ENCODE measurements around the gene ATXN7L1. TPM values are rescaled to one million over a fixed set of nuclear protein-coding genes. Genes with fewer than 3 reads are reported as not detected.
A peak's percentile ranks its signal among the peaks of the same experiment; 100 is the strongest.

Gene ATXN7L1
- total RNA-seq, 6 experiments from 2014 or later, result 7.1 to 15.7 (median 11.0) TPM

DNA sequence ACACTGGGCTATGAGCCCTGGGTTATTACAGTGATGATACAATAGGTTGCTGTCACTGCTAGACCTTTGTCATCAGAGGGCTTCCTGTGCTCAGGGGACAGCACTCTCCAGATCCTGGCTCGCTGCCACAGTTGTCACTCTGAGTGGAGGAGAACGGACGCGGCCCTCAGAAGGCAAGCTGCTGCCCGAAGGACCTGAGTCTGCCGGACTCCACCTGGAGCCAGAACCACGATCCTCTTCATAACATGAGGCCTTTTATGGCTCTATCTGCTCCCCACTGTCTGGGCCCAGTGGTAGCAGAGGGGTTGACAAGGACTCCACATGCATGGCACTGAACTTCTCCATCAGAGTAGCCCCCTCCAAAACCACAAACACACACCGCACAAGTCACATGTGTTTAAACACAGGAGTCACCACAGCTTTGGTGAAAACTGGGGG, 200.4 kb downstream of the ATXN7L1 start:
- Histone ChIP-seq H3K4me3 (peak overlapping the region in 1 of 3 donors; percentile 15), H3K9me3 (no peaks in the 10 kb centered on the region), H3K27ac (peak overlapping the region in 2 of 3 donors; percentile 69 to 78), H3K36me3 (no peaks in the 10 kb centered on the region), H3K27me3 (no peaks in the 10 kb centered on the region), H3K4me1 (peaks cover 0 to 80% (median 42%) of the 10 kb centered on the region in 4 donors)
- intact Hi-C loops (cut with DNase I), result no loop called here
- ATAC-seq (peak in 1 of 4 donors; percentile 6), DNase-seq (peak; percentile 72 to 75 (median 72))
- TF ChIP-seq, protein P1, sequence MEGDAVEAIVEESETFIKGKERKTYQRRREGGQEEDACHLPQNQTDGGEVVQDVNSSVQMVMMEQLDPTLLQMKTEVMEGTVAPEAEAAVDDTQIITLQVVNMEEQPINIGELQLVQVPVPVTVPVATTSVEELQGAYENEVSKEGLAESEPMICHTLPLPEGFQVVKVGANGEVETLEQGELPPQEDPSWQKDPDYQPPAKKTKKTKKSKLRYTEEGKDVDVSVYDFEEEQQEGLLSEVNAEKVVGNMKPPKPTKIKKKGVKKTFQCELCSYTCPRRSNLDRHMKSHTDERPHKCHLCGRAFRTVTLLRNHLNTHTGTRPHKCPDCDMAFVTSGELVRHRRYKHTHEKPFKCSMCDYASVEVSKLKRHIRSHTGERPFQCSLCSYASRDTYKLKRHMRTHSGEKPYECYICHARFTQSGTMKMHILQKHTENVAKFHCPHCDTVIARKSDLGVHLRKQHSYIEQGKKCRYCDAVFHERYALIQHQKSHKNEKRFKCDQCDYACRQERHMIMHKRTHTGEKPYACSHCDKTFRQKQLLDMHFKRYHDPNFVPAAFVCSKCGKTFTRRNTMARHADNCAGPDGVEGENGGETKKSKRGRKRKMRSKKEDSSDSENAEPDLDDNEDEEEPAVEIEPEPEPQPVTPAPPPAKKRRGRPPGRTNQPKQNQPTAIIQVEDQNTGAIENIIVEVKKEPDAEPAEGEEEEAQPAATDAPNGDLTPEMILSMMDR (IDR thresholded peaks at IDR 0.05), result no peak
- no peak for TF ChIP-seq POLR2A (IDR thresholded peaks at IDR 0.05)
- 20% methylated on average over 3 of the region's 8 CpGs for WGBS (ENCODE audit: insufficient coverage, low coverage, low lambda C conversion rate, missing lambda C conversion rate)

- Histone ChIP-seq H3K9me3 (no peaks in the 10 kb centered on the region), H3K27me3 (no peaks in the 10 kb centered on the region), H3K4me1 (peaks cover 0 to 64% (median 33%) of the 10 kb centered on the region in 4 donors), H3K36me3 (no peaks in the 10 kb centered on the region), H3K27ac (peak overlapping the region; percentile 33 to 64 (median 51)), H3K4me3 (no peak overlapping the region)
- ATAC-seq, result peak; percentile 38 to 58 (median 43)
- DNase-seq, result peak; percentile 59 to 79 (median 76)
- intact Hi-C loops (cut with DNase I), result no loop called here
- TF ChIP-seq, protein P1 (IDR thresholded peaks at IDR 0.05), result no peak
- TF ChIP-seq POLR2A (IDR thresholded peaks at IDR 0.05), result no peak
- WGBS (ENCODE audit: insufficient coverage, low coverage, low lambda C conversion rate, missing lambda C conversion rate), result 25% methylated on average over 4 of the region's 4 CpGs
These were observed 202.0 kb downstream of the ATXN7L1 start for GRCh38 chr7:105674200-105674920.

DNA sequence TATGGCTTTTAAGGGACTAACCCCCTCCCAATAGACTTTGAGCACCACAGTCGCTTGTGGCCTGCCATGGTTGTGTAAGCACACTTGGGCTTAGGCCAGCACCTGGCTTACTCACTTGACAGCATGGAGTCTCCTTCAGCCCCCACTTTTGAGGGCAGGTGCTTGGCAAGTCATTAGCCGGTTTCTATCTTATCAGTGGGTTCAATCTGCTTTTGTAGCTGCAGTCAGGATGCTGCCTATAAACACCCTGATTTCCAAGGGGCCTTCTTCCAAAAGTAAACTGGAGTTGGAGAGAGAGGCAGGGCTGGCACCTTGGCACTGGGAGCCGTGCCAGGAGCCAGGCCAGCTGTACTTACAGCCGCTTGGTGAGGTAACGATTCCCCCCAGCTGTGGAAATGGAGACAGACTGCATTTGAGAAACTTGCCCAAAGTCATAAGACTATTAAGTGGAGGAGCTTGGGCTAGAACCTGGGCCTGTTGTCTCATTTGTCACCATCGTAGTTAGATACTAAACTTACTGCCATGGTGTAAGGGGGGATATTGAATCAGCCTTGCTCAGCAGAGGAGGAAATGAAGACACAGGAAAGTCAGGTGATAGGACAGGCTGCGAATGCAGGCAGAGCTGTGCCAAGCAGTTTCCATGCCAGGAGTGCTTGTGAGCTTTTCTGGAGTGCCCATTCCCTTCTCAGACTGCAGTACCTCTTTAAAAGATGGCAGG, 202.9 kb downstream of the ATXN7L1 start:
- peak; percentile 61 to 78 (median 69) for ATAC-seq
- WGBS (ENCODE audit: insufficient coverage, low coverage, low lambda C conversion rate, missing lambda C conversion rate), result 28% methylated on average over 7 of the region's 7 CpGs
- DNase-seq, result peak; percentile 80 to 91 (median 89)

DNA sequence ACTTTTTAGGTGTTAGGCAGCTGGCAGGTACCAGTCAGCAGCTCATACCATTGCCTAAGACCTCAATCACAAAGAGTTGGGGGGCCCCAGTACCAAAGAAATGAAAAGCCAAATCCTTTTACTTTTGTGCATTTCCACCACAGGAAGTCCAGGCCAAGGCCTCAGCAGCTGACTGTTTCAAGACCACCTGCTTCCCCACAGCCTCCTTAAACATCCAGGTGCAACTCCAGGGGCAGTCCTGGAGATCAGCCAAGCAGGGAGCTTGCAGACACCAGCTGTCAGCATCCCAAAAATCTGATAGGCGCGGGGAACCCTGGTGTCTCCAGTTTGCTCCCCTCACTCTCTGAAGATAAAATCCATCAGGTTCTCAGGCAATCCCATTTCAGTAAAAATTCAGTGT, 203.6 kb downstream of the ATXN7L1 start:
- H3K4me3 ChIP-seq, result no peak overlapping the region
- DNase-seq, result no peak
- no peaks in the 10 kb centered on the region for H3K27me3 ChIP-seq
- no peaks in the 10 kb centered on the region for H3K9me3 ChIP-seq
- no peak for TF ChIP-seq POLR2A (IDR thresholded peaks at IDR 0.05)
- TF ChIP-seq, protein P1 (IDR thresholded peaks at IDR 0.05), result no peak
- H3K4me1 ChIP-seq, result peaks cover 0 to 51% (median 24%) of the 10 kb centered on the region in 4 donors
- peak overlapping the region in 2 of 3 donors; percentile 51 to 64 for H3K27ac ChIP-seq
- no peaks in the 10 kb centered on the region for H3K36me3 ChIP-seq
- intact Hi-C loops (cut with DNase I), result no loop called here
- ATAC-seq, result no peak
- WGBS (ENCODE audit: insufficient coverage, low coverage, low lambda C conversion rate, missing lambda C conversion rate), result 71% methylated on average over 2 of the region's 2 CpGs

More for the DNA sequence above, 202.9 kb downstream of the ATXN7L1 start:
- Histone ChIP-seq H3K36me3 (no peaks in the 10 kb centered on the region), H3K4me3 (no peak overlapping the region), H3K9me3 (no peaks in the 10 kb centered on the region), H3K27ac (peak overlapping the region; percentile 33 to 64 (median 51)), H3K27me3 (no peaks in the 10 kb centered on the region), H3K4me1 (peaks cover 0 to 58% (median 28%) of the 10 kb centered on the region in 4 donors)
- TF ChIP-seq, protein P1 (IDR thresholded peaks at IDR 0.05), result no peak
- intact Hi-C loops (cut with DNase I), result no loop called here
